ENCODE measurements around the gene XG.

- TF ChIP-seq EZH2 (IDR thresholded peaks at IDR 0.05; ENCODE audit: borderline replicate concordance, low read depth, low read length, severe bottlenecking) = no peak
- TF ChIP-seq, protein P1, sequence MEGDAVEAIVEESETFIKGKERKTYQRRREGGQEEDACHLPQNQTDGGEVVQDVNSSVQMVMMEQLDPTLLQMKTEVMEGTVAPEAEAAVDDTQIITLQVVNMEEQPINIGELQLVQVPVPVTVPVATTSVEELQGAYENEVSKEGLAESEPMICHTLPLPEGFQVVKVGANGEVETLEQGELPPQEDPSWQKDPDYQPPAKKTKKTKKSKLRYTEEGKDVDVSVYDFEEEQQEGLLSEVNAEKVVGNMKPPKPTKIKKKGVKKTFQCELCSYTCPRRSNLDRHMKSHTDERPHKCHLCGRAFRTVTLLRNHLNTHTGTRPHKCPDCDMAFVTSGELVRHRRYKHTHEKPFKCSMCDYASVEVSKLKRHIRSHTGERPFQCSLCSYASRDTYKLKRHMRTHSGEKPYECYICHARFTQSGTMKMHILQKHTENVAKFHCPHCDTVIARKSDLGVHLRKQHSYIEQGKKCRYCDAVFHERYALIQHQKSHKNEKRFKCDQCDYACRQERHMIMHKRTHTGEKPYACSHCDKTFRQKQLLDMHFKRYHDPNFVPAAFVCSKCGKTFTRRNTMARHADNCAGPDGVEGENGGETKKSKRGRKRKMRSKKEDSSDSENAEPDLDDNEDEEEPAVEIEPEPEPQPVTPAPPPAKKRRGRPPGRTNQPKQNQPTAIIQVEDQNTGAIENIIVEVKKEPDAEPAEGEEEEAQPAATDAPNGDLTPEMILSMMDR (IDR thresholded peaks at IDR 0.05; ENCODE audit: borderline replicate concordance, extremely low read depth, low read length, poor library complexity, severe bottlenecking) = no peak
These were observed 16.6 kb upstream of the XG start for GRCh38 chrX:2735270-2735669.
